ENCODE measurements around the gene EEF1AKMT4. TPM values are rescaled to one million over a fixed set of nuclear protein-coding genes. Genes with fewer than 3 reads are reported as not detected.
A peak's percentile ranks its signal among the peaks of the same experiment; 100 is the strongest.

Gene EEF1AKMT4
- 7.8 and 8.2 TPM in 2 replicates for total RNA-seq (2014; rRNA removed; shearing (Covaris generic))

DNA sequence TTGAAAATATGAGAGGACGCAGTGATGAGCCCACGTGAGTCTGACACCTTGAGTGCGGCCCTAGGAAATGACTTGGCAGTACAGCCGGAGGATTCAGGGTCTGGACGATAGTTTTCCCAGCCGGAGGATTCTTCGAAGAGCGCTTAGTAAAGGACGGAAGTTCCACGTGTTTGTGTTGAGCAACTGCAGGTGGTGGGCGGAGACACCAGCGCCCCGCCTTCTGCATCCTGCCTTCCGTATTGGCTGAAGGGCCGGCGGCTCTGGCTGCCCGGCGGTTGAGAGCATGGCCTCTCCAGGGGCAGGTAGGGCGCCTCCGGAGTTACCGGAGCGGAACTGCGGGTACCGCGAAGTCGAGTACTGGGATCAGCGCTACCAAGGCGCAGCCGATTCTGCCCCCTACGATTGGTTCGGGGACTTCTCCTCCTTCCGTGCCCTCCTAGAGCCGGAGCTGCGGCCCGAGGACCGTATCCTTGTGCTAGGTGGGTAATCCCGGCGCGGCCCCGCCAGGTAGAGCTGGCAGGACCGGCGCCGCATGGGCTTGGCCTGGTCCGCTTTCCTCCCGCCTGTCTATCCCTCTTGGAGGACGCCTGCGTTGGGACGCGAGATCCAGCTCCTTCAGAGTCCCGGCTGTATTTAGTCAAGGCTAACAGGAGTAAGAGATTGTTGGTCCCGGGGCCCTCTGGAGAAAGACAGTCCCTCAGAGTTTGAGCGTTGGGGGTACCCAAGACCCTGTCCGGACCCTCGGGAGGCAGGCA, at the start of gene EEF1AKMT4:
Gene EEF1AKMT4 (plus strand): TSS at position 261 of the 755 bp plus-strand sequence. CDS start 23 bp downstream, at position 284.
- DNase-seq (ENCODE audit: low spot score), result peak; percentile 97

DNA sequence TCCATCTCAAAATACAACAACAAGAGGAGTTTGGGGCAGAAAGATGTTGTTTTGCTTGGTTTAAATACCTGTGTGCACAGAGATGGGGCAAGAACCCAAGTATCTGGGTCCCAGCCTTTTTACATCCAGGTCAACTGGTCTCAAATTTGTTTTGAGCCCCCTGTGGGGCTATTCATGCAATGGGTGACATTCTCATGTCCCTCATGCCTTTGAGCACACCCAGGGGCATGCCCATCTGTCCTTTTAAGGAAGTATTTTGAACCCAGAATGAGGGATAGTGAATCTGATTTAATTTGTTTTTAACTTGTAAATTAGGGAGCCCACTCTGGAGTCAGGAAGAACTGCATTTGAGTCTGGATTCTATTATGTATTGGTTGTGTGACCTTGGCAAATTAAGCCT, 48.6 kb upstream of the EEF1AKMT4 start:
- DNase-seq (ENCODE audit: low spot score), result no peak

DNA sequence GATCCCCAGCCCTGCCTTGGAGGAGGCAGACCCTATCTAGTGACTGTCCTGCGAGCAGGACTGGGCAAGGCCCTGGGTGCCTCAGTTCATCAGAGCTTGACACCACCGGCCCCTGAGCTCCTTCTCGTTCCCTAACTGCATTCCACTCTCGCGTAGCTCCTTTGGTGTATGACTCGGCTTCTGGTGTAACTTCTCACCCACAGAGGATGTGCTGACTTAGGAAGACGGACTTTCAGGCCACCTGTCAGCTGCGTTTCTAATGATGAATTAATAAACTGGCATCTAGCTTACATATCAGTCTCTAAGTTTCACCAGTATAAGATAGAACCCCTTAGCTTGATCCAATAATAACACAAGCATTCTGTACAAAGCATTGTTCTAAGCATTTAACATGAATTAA, 45.9 kb upstream of the EEF1AKMT4 start:
- DNase-seq (ENCODE audit: low spot score), result no peak

GRCh38 chr3:184209146-184209923, 40.1 kb upstream of the EEF1AKMT4 start:
- no peak for DNase-seq (ENCODE audit: low spot score)

GRCh38 chr3:184211297-184211696, 38.2 kb upstream of the EEF1AKMT4 start:
- no peak for DNase-seq (ENCODE audit: low spot score)

DNA sequence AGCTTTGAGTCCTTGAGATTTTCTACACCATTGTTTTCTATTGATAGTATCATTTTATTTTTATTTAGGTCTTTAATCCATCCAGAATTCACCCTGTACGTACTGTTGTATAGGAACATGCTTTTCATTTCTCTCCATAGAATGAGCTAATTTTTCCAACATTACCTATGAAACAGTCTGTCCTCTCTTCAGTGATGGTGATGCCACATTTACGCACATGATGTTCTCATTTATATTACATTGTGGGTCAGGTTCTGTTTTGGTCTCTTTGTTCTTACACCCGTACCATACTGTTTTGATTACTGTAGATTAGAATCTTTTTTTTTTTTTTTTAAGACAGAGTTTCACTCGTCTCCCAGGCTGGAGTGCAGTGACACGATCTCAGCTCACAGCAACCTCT, 37.8 kb upstream of the EEF1AKMT4 start:
- DNase-seq (ENCODE audit: low spot score), result no peak

GRCh38 chr3:184218814-184219213, 30.7 kb upstream of the EEF1AKMT4 start:
- no peak for DNase-seq (ENCODE audit: low spot score)

DNA sequence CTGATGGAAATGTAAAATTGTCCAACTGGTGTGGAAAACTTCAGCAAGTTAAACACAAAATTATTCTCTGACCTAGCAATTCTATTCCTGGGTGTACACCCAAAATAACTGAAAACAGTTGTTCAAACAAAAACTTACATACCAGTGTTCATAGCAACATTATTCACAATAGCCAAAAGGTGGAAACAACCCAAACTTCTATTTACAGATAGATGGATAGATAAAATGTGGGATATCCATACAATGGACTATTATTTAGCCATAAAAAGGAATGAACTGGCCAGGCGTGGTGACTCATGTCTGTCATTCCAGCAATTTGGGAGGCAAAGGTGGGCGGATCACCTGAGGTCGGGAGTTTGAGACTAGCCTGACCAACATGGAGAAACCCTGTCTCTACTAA, 27.0 kb upstream of the EEF1AKMT4 start:
- DNase-seq (ENCODE audit: low spot score), result no peak

DNA sequence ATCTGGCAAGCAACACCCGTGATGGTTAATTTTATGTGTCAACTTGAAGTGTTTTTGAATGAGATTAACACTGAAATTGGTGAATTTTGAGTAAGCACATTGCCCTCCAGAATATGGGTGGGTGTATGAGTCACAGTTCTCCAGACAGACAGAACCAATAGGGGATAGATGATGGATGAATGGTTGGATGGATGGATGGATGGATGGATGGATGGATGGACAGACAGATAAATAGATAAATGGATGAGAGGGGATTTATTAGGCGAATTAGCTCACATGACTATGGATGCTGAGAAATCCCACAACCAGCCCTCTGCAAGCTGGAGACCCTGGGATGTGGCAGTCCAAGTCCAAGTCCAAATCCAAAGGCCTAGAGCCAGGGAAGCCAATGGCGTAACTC, 25.5 kb upstream of the EEF1AKMT4 start:
- no peak for DNase-seq (ENCODE audit: low spot score)

DNA sequence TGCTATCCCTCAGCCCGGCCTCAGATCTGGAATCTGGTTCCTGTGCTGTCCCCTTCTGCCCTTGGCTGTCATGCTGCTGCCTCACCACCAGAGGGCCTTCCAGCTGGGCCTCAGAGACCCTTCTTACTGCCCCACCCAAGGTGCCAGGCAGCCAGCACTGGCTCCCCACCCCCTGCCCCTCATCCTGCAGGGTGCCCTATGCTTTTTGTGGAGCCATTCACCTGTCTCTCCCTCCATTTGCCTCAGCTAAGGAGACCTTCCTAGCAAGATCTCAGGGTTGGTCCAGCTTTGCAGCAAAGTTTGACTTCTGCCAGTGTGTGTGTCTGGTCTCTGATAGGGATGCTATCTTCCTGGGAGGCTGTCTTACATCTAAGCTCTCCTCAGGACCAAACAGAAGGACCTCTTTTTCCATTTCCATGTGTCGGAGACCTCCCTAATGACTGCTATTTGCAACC, 22.0 kb upstream of the EEF1AKMT4 start:
- DNase-seq (ENCODE audit: low spot score), result peak; percentile 18

GRCh38 chr3:184228376-184229137, 20.9 kb upstream of the EEF1AKMT4 start:
- DNase-seq (ENCODE audit: low spot score), result no peak

DNA sequence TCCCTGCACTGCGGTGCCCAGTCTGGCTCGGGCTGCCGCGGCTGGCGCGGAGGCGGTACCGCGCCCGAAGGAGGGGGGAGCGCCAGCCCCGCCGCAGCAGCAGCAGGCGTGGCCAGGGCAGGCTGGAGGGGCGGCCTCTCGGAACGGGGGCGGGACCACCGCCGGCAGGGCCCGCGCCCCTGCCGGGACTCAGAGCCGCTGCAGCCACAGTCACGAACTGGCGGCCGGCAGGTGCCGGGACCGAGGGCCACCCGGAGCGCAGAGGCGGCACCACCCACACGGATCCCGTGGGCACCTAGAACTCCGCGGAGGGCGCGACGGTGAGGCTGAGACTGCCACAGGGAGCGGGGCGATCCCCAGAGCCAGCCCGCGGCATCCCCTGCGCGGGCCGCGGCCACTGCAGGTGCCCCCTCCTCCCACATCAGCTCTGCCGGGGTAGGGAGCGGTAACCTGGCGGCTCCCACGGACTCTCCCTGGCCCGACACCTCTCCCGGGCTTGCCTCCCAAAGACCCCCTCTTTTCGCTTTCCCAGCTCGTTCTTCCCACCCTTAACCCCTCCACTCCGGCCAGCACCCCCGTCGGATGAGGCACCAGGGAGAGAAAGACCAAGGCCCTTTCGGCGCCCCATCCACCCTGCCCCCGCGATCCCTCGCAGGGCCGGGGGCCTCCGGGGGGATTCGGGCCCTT, 19.9 kb upstream of the EEF1AKMT4 start, which contains the start of gene VWA5B2:
Gene VWA5B2 (plus strand): TSS at position 192 of the 687 bp plus-strand sequence. CDS start 944 bp downstream, outside the sequence.
- peak; percentile 42 for DNase-seq (ENCODE audit: low spot score)

- DNase-seq (ENCODE audit: low spot score), result no peak
These were observed 19.3 kb upstream of the EEF1AKMT4 start for GRCh38 chr3:184230081-184230602.

GRCh38 chr3:184230603-184231528, 18.6 kb upstream of the EEF1AKMT4 start:
- no peak for DNase-seq (ENCODE audit: low spot score)

GRCh38 chr3:184231671-184232070, 17.8 kb upstream of the EEF1AKMT4 start:
- DNase-seq (ENCODE audit: low spot score), result no peak

DNA sequence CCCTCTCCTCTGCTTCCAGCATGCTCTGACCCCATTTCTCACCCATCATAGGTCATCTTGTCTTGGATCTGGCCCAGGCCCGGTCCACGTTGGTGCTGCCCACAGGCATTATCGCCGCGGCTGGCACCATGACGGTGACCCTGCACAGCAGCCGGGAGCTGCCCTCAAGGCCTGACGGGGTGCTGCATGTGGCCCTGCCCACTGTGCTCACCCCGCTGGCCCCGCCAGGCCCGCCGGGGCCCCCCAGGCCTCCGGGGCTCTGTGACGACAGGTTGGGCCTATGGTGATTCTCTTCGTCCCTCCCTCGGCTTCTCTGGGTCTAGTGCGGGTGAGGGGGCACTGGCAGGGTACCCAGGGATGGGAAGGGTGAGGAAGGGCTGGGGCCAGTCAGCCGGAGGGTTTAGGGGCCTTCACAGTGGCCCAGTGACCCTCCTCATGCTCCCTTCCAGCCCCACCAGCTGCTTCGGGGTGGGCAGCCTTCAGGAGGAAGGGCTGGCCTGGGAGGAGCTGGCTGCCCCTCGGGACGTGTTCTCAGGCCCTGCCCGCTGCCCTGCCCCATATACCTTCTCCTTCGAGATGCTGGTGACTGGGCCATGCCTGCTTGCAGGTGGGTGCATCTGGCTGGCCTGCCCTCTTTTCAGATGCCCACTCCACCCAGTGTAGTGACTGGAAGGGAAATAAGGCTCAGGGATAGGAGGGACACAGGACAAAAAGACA, 16.2 kb upstream of the EEF1AKMT4 start:
- no peak for DNase-seq (ENCODE audit: low spot score)

DNA sequence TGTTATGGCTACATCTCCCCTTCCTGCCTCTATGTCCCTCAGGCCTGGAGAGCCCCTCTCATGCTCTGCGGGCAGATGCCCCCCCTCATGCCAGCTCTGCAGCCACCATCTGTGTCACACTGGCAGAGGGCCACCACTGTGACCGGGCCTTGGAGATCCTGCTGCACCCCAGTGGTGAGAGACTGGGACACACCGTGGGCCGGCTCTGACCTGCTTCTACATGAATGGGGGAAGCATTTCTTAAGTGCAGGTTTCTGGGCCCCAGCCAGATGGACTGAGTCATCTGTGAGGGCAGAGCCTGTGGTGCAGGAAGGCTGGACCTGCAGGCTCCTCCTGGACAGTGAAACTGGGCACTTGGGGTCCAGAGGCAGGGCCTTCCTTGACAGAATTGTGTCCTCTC, 15.2 kb upstream of the EEF1AKMT4 start:
- peak; percentile 94 for DNase-seq (ENCODE audit: low spot score)

GRCh38 chr3:184234671-184235380, 14.6 kb upstream of the EEF1AKMT4 start:
- no peak for DNase-seq (ENCODE audit: low spot score)

Measured in A172 (cell line).